Measurements from ENCODE around the gene TWNK.

Gene TWNK

DNA sequence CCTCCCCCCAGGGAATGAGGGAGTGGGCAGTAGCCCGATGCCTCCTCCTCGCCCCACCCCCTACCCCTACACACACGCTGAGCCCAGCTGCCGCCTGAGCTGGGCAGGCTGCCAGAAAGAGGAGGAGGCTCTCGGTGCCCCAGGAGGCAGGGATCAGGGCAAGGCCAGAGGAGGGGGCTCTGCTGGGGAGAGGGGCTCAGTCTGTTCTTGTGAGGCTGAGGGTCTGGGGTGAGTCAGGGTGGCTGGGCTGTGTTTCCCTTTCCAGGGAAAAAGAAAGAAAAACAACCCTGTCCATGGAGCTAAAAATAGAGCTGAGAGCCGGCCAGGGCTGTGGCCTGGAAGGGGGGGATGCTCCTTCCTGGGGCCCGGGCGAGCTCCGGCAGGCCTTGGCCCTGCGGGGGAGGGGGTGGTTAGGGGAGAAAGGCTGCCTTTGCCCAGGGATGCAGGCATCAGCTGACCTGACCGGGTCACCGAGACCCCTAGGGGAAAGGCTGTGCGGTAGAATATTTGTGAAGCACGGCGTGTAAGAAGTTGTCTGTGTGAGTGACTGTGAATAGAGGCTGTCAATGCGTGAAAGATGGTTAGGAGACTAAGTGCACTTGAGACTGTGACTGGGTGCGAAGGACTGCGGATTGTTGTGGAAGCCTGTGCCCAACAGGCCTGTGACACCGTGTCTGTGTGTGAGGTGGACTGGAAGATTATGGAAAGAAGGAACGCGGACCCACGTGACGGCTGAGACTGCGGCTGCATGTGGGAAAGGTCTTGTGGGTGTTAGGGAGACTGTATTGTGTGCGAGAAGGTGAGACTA, 11.0 kb downstream of the TWNK start:
- no peak for DNase-seq

DNA sequence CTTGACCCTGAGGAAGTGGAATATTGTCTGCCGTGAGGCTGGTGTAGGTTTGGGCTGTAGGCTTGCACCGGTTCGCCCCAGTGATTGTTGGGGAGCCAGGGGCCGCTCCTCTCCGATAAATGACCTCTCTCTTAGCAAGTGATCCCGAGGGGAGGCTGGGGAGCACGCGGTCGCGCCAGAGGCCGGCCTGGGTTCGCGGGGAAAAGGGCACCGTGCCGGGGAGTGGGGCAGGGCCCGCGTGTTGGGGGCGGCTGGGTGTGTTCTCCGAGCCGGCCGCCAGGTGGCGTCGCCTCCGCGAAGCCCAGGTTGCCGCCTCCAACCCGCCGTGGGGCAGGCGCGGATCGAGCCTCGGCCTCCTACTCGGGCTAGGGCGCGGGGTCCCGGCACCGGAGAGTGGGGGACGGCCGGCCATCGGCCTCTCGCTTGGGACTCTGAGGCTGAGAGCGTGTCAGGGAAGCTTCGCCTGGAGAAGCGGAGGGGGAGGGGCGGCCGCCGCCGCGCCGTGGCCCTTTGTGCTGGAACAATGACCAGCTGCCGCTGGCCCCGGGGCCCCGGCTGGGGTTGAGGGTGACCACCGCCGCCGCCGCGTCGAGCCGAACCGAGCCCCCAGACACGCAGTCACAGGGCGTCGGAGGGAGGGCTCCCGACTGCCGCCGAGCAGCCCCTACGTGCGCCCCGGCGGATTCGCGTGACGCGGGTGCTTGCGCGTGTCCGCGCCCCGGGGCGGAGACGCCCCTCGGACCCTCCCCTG, 11.8 kb downstream of the TWNK start:
- DNase-seq = no peak

DNA sequence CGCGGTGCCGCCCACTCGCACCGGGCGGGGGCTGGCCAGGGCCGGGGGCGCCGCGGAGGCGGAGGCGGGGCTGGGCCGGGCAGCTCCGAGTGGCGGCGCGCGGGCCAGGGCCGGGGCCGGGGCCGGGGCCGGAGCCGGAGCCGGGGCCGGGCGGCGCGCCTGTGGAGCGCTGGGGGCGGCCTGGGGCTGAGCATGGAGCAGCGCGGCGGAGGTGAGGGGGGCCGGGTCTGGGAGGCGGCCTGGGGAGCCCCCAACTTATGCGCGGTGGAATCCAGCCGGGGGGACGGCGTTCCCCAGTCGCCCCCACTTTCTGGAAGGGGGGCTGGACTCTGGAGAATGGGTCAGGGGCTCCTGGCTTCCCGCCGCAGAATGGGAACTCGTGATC, 12.4 kb downstream of the TWNK start, which contains the start of gene LZTS2:
LZTS2 (plus strand) TSS at position 67 of the 385 bp plus-strand sequence. CDS start 2,731 bp downstream, outside the sequence.
- DNase-seq = no peak

DNA sequence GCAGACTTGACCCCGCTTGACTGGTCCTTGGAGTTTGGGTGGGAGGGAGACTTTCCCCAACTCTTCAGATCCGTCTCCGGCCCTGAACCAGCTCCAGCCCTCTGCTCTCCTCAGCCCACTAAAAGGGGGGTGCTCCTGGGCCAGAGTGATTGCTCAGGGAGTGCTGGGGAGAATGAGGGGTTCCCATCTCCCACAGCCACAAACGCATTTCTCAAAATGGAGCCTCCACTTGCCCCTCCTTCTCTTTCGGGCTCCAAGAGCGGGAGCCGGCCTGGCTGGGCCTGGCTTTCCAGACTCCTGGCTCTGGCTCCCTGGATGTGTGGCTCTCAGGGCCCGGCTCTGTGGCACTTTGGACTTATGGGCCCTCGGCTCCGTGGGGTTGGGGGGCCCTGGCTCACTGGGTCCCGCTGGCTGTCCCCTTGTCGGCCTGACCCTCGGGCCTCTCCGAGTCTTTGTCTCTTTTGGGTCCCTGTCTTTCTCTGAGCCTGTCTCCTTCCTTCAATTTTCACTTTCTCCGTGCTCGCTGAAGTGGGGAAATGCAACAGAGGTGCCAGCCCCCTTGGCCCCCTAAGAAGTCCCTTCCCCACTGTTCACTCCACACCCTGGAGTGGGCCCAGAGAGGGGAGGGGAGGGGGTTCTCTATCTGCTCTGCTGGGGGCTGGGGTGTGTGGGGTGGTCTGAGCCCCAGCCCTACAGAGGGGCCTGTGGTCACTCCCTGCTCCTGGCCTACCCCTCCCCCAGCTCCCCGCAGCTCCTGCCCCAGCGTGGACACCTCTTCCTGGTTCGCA, 13.0 kb downstream of the TWNK start:
- DNase-seq = no peak

DNA sequence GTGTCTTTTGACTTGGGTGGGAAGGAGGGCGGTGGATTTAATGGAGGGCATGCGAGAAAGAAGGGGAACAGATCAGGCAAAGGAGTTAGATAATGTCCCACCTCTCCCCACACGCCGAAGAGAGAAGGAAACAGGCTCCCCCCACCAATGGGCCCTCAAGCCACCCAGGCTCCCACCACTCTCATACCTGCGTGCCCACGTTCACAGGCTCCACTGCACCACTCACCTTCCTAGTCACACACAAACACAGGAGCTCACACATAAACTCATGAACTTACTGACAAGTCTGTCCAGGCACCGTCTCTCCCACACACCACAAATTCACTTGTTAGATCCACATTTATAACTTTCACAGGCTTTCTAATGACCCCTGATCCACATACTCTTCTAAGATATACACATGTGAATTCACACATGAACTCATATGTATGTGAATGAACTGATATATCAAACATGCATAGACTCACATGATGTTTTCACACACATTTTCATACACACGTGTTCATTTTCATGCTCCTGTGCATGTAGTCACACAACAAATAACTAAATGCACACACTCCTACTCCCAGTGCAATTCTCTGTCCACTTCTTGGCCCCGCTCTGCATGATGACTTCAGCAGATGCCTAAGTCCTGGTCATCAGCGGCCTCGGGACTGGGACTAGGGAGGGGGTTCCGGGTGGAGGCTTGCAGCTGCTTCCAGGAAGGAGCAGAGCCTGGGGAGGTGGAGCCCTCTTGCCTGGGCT, 13.7 kb downstream of the TWNK start:
- no peak for DNase-seq

DNA sequence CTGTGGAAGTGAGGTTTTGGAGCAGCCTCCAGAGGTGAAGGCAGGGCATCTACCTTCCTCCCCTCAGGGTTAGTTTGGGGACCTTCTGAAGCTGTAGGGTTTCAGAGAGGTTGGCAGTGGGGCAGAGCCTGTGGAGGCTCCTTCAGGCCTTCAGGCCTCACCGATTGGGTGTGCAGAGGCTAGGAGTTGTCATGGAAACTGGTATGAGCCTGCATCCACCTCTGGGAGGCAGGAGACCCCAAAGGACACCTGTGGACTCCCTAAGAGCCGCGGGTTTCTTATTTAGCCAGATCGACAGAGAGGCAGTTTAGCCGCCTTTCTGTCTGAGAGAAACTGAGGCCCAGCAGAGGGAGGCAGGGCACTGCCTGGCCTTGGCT, 14.3 kb downstream of the TWNK start:
- DNase-seq = no peak

DNA sequence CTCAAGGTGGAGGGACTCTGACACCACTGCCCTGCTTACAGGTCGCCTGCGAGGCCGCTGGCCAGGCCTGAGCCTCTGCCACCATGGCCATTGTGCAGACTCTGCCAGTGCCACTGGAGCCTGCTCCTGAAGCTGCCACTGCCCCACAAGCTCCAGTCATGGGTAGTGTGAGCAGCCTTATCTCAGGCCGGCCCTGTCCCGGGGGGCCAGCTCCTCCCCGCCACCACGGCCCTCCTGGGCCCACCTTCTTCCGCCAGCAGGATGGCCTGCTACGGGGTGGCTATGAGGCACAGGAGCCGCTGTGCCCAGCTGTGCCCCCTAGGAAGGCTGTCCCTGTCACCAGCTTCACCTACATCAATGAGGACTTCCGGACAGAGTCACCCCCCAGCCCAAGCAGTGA, 15.1 kb downstream of the TWNK start:
- DNase-seq = no peak

DNA sequence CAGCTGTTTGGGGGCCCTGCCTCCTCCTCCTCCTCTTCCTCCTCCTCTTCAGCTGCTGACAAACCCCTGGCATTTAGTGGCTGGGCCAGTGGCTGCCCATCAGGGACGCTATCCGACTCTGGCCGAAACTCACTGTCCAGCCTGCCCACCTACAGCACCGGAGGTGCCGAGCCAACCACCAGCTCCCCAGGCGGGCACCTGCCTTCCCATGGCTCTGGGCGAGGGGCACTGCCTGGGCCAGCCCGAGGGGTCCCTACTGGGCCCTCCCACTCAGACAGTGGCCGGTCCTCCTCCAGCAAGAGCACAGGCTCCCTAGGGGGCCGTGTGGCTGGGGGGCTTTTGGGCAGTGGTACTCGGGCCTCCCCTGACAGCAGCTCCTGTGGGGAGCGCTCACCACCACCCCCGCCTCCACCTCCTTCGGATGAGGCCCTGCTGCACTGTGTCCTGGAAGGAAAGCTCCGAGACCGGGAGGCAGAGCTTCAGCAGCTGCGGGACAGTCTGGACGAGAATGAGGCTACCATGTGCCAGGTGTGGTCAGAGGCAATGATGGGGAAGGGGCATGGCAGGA, 16.4 kb downstream of the TWNK start:
- DNase-seq = no peak

DNA sequence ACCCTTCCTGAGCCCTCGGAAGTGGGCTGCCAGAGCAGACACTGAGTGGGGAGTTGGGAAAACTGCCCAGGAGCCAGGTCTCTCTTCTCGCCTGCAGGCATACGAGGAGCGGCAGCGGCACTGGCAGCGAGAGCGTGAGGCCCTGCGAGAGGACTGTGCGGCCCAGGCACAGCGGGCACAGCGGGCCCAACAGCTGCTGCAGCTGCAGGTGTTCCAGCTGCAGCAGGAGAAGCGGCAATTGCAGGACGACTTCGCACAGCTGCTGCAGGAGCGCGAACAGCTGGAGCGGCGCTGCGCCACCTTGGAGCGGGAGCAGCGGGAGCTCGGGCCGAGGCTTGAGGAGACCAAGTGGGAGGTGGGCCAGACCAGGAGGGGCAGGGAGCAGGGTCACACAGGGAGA, 18.0 kb downstream of the TWNK start:
- DNase-seq = no peak

DNA sequence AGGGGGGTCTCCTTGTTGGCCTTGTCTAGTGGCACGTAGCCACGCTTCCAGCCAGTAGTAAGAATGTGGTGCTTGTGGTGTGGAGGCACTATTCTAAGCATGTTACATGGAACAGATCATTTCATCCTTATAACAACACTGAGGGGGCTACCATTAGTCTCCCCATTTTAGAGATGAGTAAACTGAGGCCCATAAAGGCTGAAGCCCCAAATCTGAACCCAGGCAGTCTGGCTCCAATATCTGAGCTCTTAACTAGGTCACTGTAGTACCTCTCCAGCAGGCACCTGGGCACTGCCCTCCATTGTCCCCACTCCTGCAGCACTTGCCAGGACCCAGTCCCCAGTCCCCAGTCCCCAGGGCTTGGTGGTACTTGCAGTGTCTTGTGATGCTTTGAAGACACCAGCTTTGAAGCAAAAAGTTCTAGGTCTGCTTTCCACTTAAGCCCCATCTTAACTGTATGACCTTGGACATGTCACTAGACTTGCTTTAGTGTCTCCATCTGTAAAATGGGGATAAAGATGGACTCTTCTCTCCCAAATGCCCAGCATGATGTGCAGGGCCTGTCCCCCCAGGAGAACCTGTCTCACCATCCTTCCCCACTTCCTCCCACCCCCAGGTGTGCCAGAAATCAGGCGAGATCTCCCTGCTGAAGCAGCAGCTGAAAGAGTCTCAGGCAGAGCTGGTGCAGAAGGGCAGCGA, 18.7 kb downstream of the TWNK start:
- no peak for DNase-seq

DNA sequence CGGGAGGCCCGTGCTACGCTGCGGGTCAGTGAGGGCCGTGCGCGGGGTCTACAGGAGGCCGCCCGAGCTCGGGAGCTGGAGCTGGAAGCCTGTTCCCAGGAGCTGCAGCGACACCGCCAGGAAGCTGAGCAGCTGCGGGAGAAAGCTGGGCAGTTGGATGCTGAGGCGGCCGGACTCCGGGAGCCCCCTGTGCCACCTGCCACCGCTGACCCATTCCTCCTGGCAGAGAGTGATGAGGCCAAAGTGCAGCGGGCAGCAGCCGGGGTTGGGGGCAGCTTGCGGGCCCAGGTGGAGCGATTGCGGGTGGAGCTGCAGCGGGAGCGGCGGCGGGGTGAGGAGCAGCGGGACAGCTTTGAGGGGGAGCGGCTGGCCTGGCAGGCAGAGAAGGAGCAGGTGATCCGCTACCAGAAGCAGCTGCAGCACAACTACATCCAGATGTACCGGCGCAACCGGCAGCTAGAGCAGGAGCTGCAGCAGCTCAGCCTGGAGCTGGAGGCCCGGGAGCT, 19.3 kb downstream of the TWNK start:
- DNase-seq = no peak

DNA sequence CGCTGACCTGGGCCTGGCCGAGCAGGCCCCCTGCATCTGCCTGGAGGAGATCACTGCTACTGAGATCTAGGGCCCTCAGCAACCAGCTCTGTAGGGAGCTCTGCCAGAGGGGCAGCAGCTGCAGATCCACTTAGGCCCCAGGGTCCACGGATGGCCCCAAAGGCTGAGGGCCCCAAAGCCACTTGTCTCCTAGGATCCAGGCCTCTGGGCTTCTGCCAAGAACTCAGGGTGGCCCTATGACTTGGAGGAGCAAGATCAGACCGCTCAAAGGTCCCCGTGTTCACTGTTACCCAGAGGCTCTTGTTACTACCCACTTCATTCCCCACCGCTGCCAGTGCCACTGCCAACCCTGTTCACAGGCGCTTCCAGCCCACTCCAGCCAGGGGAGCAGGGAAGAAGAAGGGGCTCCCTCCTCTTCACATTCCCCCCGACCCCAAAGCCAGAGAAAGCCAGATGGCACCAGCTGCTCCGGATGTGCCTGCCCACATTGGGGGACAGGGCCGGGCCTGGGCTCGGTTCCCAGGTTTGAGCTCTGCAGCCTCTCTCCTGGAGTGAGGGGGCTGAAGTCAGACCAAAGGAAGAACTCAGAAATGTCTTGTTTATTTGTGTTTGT, 19.9 kb downstream of the TWNK start:
- DNase-seq = no peak

DNA sequence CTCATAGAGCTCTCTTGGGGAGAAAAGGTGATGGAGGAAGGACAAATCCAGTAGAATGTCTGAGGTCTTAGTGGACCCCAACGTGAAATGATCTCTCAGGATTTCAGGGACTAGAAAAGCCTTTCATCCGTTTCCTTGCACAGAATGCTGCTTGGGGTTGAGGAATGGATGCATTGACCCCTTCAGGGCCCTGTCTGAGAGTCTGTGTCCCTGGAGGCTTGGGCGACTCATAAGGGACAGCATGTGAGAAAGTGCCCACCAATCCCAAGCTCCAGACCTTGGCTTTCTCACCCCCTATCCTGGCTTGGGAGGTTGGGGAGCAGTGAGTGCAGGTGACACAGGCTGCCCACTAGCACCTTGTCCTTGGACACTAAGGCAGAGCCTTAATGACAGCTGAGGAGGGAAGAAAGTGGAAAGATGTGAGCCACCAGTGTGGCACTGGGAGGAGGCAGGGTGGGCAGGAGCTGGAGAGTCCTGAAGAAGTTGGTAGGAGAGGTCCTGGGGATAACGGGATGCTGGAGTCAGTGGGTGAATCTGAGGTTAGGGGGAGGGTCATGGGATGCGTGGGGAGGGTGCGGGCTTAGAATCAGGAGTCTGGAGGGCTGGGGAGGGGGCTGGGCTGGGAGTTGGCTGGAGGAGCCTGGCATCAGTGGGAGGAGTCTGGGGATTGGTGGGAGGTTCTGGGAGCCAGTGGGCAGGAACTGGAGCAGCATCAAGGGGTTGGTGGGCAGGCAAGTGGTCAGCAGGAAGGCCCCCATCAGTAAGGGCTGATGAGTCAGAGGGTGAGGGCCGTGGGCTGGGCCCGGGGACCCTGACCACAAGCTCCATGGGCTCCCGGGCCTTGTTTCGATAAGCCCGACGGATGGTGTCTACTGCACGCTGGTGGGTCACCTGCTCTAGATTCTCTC, 20.8 kb downstream of the TWNK start:
- DNase-seq = no peak

DNA sequence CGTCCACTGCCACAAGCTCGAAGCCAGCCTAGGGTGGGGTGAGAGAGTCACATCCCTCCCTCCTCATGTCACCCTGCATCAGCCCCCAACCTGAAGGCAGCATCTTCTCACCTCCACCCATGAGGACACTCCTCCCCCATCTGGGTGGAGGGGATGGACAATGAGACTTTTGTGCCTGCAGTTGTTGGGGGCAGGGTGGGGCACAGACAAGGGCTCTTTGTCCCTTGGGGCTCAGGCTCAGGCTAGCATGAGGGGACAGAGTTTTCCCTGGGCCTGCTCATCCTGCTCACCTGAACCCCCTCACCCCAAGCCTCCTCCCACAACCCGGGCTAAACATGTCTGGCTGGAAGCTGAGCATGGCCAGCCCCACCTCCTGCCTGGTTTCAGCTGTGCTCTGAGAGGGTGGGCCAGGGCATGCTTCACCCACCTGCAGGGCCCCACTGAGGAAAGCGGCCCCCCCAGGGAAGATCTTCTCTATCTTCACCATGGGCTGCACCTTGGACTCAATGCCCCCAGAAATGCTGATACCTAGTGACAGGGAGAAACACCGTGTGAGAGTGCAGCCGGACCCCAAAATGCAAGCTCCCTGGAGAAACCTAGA, 21.6 kb downstream of the TWNK start:
- DNase-seq = no peak

DNA sequence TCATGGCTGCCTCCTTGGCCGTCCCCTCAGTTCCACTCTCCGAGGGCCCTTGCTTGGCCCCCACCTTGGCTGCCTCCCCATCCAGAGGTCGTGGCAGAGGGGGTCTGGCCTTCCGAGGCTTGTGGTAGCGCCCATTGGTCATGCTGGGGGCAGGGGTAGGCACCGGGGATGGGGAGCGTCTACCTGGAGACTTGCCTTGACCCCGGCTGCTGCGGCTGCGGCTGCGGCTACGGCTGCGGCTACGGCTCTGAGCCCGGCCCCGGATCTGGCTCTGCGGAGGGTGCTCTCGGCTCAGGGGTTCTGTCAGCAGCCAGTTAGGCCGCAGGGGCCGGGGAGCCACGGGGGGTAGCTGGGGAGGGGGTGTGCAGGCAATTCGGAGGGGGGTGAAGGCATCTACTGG, 23.0 kb downstream of the TWNK start:
- no peak for DNase-seq

DNA sequence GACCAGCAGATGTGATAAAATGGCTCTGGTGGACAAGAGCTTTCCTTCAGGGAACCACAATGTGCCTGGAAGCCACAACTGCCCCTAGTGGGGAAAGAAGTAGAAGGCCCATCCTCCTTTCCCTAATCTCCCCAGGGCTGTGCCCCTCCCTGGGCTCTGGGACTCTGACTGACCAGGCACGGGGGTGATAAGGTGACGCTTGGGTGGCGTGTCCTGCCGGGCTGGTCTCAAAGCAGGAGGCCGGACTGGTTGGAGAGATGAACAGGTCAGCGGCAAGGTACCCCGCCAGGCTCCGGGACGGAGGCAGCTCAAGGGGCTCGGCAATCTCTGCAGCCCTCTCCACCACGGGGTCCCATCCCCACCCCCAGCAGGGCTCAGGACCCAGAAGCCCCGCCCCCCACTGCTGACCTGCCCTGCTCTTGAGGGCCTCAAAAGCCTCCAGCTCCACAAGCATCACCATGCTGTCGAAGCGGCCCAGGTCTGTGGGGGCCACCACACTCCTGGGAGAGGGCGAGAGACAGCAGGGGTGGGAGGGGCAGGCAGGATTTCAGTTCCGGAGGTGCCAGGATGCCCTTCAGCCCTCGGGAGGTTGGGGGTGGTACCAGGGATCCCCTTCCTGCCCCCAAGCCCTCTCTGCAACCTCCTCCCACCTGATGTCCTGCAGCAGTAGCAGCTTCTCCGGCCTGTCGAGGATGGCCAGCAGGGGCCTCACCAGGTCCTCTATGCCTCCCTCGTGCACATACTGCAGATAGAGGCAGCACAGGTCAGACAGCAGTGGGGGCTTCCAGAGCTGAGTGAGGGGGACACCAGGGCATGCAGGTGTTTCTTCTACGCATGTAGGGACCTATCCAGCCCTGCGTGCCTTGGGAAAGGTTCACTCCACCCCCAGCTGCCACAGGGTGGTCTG, 24.4 kb downstream of the TWNK start:
- DNase-seq = no peak

DNA sequence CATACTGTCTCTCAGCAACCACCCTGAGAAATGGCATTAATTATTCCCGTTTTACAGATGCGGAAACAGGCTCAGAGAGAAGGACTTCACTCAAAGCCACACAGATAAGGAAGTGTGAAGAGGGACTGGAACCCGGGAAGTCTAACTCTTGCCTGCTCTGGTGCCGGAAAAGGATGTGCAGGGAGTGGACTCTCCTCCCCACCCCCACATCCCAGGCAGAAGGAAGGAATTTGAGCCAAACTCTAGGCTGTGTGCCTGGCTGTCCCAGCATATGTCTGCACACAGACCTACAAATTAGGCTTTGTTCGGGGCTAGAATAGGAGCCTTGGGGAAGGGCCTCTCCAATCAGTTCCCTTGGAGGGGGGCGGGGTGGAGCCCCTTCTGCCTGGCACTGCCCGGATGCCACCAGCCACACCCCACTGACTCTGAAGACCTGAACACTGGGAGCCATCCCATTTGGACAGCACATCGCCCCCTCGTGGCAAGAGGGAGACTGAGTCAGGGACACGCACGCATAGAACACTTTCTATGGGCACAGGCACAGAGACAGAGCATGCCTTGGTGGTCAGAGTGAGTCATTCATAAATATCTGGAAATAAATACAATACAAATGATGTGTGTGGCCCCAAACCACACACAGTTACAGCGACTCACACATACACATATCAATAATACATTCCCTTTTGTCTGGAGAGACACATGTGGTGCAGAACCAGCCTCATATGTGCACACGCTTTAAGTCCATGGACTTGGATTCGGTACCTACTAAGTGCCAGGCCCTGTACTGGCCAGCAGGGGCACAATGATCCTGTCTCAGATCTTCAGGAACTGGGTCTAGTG, 25.4 kb downstream of the TWNK start:
- peak; percentile 21 for DNase-seq
